Endothelial cell of umbilical vein (primary cell): ENCODE measurements around the gene ITGA1.
"Not testable (repeated sequence)": the region's sequence is repeated elsewhere in the genome, so short reads cannot be mapped to it uniquely, and the experiment has no call there.

Experiments used
- CTCF ChIP-seq, 2 donors: IDR thresholded peaks; 1 replicate in 1 of 2; 2 replicates in 1 of 2; pipeline ENCODE4 v1.5.1; 2011; ENCODE audit warnings: low read length in 2 of 2, mild to moderate bottlenecking in 2 of 2, moderate library complexity in 2 of 2, control low read depth in 1 of 2, inconsistent platforms in 1 of 2, low read depth in 1 of 2; ENCODE audit not compliant: insufficient read depth in 1 of 2; ENCODE audit errors: extremely low read depth in 1 of 2
- EZH2 ChIP-seq: IDR thresholded peaks from 2 replicates; pipeline ENCODE4 v1.6.1; 2012; ENCODE audit warnings: borderline replicate concordance, low read depth, mild to moderate bottlenecking, moderate library complexity, low read length, inconsistent platforms; ENCODE audit not compliant: severe bottlenecking
- GATA2 ChIP-seq: IDR thresholded peaks from 2 replicates; pipeline ENCODE4 v1.7.0; 2011; ENCODE audit warnings: low read depth, mild to moderate bottlenecking, moderate library complexity, mixed read lengths, low read length; ENCODE audit not compliant: insufficient read length, insufficient read depth
- POLR2AphosphoS5 ChIP-seq: IDR thresholded peaks from 2 replicates; pipeline ENCODE4 v1.6.1; 2012; ENCODE audit warnings: low read depth, mild to moderate bottlenecking, control low read depth, low read length, moderate library complexity; ENCODE audit not compliant: insufficient read depth

- not testable (repeated sequence) for TF ChIP-seq CTCF (IDR thresholded peaks at IDR 0.05; ENCODE audit: extremely low read depth in 1 of 2, insufficient read depth in 1 of 2, low read depth in 1 of 2, low read length in 2 of 2); GATA2; POLR2AphosphoS5; EZH2
These were observed 61.0 kb downstream of the ITGA1 start for GRCh38 chr5:52848688-52849087.
